ENCODE measurements around the gene TMEM132E.
"Not testable (repeated sequence)": the region's sequence is repeated elsewhere in the genome, so short reads cannot be mapped to it uniquely, and the experiment has no call there.

Gene TMEM132E, protein sequence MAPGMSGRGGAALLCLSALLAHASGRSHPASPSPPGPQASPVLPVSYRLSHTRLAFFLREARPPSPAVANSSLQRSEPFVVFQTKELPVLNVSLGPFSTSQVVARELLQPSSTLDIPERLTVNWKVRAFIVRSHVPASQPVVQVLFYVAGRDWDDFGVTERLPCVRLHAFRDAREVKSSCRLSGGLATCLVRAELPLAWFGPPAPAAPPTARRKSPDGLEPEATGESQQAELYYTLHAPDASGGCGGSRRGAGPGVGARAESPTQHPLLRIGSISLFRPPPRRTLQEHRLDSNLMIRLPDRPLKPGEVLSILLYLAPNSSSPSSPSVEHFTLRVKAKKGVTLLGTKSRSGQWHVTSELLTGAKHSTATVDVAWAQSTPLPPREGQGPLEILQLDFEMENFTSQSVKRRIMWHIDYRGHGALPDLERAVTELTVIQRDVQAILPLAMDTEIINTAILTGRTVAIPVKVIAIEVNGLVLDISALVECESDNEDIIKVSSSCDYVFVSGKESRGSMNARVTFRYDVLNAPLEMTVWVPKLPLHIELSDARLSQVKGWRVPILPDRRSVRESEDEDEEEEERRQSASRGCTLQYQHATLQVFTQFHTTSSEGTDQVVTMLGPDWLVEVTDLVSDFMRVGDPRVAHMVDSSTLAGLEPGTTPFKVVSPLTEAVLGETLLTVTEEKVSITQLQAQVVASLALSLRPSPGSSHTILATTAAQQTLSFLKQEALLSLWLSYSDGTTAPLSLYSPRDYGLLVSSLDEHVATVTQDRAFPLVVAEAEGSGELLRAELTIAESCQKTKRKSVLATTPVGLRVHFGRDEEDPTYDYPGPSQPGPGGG (N-terminal part only)

DNA sequence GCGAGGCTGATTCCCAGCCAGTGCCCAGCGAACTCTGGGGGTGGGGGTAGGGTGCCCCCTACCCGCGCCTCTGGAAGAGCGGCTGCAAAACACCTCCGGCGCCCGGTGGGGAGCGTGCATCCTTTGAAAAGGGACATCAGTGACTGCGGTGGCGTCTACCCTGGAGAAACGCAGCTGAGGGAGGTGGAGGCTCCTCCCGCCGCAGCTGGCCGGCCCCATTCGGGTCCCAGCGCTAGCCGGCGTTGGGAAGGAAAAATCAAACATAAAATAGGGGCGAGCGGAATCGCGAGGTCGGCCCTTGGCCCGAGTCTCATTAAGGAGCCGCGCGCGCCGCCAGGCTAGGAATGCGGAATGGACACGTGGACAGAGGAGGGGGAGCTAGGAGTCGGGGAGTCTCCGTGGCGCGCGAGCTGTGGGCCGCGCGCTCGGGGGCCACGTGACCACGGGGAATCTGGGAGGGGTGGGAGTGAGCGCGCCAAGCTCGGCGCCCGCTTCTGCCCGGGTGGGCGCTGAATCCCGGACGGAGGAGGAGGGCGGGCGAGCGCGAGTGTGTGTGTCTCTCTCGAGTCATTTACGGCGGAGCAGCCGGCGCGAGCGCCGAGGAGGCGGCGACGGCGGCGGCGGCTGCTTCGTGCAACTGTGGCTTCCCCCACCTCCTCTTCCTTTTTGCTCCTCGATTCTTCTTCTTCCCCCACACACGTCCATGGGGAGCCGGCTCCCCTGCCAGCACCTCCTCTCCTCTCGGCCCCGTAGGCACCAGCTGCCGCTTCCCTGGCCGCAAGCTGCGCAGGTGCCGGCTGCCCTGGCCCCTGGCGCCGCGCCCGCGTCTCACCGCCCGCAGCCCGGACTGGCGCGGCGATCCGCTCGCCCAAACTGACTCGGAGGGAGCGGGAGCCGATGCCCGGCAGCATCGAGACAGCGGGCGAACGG lies at the start of gene TMEM132E:
Gene TMEM132E (plus strand): TSS at position 566 of the 930 bp plus-strand sequence. CDS start 1,495 bp downstream, outside the sequence.
- H3K4me3 ChIP-seq (replicated peaks; ENCODE audit: low read depth, low read length): peak within 1 kb of the TSS; percentile 15; the same call in 1 of the 2 replicates
- no peak for TF ChIP-seq CTCF (IDR thresholded peaks at IDR 0.05; ENCODE audit: low read depth, low read length, missing control alignments)
- DNase-seq (ENCODE audit: extremely low read depth, low read depth): no peak

DNA sequence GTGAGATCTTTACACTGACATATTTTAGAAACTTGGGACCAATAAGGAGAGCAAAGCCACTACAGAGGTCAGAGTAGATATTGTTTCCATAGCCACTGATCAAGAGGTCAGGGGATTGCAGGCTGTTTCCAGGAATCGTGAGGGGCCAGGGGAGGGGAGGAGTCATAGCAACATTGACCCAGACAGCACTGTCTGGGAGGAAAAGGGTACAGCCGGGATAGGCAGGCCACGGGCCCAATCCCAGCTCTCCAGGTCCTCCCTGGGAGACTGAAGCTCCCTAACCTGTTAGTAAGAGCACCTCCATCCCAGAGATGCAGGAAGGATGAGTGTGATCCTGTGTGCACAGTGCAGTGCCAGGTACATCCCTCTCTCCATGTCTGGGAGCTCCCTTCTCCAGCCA lies 48.5 kb upstream of the TMEM132E start:
- TF ChIP-seq CTCF (IDR thresholded peaks at IDR 0.05; ENCODE audit: low read depth, low read length, missing control alignments): no peak
- no peak for DNase-seq (ENCODE audit: extremely low read depth, low read depth)
- no peak overlapping the region for H3K4me3 ChIP-seq (replicated peaks; ENCODE audit: low read depth, low read length)

- no peak for DNase-seq (ENCODE audit: extremely low read depth, low read depth)
- TF ChIP-seq CTCF (IDR thresholded peaks at IDR 0.05; ENCODE audit: low read depth, low read length, missing control alignments): no peak
- no peak overlapping the region for H3K4me3 ChIP-seq (replicated peaks; ENCODE audit: low read depth, low read length)
Observed at GRCh38 chr17:34532281-34533065, 46.9 kb upstream of the TMEM132E start.

- no peak overlapping the region for H3K4me3 ChIP-seq (replicated peaks; ENCODE audit: low read depth, low read length)
- no peak for DNase-seq (ENCODE audit: extremely low read depth, low read depth)
- TF ChIP-seq CTCF (IDR thresholded peaks at IDR 0.05; ENCODE audit: low read depth, low read length, missing control alignments): no peak
Observed at GRCh38 chr17:34533806-34534527, 45.4 kb upstream of the TMEM132E start.

- TF ChIP-seq CTCF (IDR thresholded peaks at IDR 0.05; ENCODE audit: low read depth, low read length, missing control alignments): no peak
- no peak overlapping the region for H3K4me3 ChIP-seq (replicated peaks; ENCODE audit: low read depth, low read length)
- DNase-seq (ENCODE audit: extremely low read depth, low read depth): no peak
Observed at GRCh38 chr17:34537445-34537844, 41.9 kb upstream of the TMEM132E start.

DNA sequence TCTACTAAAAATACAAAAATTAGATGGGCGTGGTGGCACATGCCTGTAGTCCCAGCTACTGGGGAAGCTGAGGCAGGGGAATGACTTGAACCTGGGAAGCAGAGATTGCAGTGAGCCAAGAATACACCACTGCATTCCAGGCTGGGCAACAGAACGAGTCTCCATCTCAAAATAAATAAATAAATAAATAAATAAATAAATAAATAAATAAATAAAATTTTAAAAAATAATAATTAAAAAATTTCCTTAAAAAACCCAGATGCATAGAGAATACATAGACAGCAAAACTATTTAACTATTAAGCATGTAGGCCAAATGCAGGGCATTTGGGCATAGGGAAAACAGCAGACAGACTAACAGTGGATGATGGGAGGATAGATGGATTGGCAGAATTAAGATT lies 40.8 kb upstream of the TMEM132E start:
- H3K4me3 ChIP-seq (replicated peaks; ENCODE audit: low read depth, low read length); DNase-seq (ENCODE audit: extremely low read depth, low read depth): not testable (repeated sequence)
